ENCODE results near the gene DST.
"Not testable (repeated sequence)": the region's sequence is repeated elsewhere in the genome, so short reads cannot be mapped to it uniquely, and the experiment has no call there.

The DST gene

GRCh38 chr6:56661338-56661737, 18.6 kb upstream of the DST start:
- DNase-seq = not testable (repeated sequence)

GRCh38 chr6:56660381-56660730, 17.7 kb upstream of the DST start:
- DNase-seq = no peak

- DNase-seq = no peak
These were observed 17.2 kb upstream of the DST start for GRCh38 chr6:56659721-56660380.

DNA sequence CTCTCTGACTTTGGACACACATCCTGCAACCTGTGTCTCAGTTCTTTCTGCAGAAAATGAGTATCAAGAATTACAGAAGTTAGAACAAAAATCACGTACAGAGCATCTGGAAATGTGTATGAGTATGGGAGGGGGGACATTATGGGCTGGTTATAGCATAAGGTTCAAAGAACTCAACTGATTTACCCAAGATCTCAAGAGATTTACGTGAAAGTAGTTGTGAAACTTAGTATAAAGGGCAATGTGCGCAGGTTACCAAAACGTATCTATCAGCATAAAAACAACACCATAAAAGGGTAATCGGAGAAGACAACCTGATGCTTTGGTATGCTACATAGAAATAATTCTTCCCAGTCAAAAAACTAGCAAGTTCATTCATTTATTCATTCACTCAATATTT, 15.6 kb upstream of the DST start:
- no peak for DNase-seq

GRCh38 chr6:56657354-56657753, 14.7 kb upstream of the DST start:
- DNase-seq = no peak

DNA sequence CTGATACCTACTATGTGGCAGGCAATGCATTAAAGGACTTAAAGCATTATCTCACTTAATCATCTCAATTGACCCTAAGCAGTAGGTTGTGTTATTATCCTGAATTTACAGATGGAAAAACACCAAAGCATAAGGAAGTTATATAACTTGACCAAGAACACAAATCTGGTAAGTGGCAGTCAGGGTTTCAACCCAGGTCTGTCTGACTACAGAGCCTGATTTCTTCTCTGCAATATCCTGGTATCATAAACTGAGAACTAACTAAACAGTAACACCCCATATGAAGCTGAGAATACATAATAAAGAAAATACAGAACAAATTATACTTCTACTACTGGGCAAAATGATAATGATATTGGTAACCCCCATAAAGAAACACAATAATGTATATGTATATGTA, 13.8 kb upstream of the DST start:
- DNase-seq = no peak

- no peak for DNase-seq
These were observed 13.3 kb upstream of the DST start for GRCh38 chr6:56655996-56656395.

GRCh38 chr6:56655249-56655648, 12.6 kb upstream of the DST start:
- DNase-seq = no peak

GRCh38 chr6:56652994-56653393, 10.3 kb upstream of the DST start:
- no peak for DNase-seq

- DNase-seq = no peak
These were observed 9.5 kb upstream of the DST start for GRCh38 chr6:56652231-56652630.

- no peak for DNase-seq
These were observed 7.5 kb upstream of the DST start for GRCh38 chr6:56650191-56650590.

DNA sequence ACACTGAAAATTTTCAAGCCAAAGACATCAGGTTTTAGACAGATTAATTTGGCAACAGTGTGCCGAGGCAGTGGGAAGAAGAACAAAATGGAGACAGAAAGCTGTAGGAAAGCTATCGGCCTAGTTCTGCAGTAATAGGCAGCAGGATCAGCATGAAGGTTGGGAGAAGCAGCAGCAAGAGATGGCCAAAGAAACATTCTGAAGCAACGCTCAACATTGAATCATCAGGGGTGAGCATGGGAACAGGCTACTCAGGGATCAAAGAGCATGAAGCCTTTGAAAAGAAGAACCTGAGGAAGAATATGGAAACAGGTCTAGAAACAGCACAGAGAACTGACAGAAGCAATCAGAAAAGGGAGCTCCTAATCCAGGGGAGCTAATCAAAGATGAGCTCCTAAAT, 7.1 kb upstream of the DST start:
- DNase-seq = no peak

- DNase-seq = no peak
These were observed 6.5 kb upstream of the DST start for GRCh38 chr6:56649053-56649769.

- peak; percentile 24 for DNase-seq
These were observed 4.6 kb upstream of the DST start for GRCh38 chr6:56647172-56647762.

DNA sequence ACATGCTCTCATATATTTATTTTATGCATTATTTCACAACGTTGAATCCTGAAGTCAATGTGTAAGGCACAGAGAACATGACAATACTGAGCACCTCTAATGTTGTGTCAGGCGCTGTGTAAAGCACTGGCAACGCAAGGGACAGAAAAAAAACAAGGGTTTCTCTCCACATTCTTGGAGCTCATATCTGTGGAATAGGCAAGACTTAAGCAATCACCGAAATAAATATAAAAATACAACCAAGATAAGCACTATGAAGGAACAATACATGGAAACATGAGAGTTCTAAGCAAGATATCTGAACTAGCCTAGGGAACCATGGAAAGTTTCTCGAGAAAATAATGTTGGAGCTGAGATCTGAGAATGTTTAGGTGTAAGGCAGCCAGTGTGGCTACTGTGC, 1.7 kb upstream of the DST start:
- DNase-seq = no peak

- DNase-seq = no peak
These were observed 845 bp upstream of the DST start for GRCh38 chr6:56643379-56644089.

- DNase-seq = no peak
These were observed 2.3 kb downstream of the DST start for GRCh38 chr6:56640374-56640773.

GRCh38 chr6:56638760-56639159, 3.9 kb downstream of the DST start:
- DNase-seq = no peak

DNA sequence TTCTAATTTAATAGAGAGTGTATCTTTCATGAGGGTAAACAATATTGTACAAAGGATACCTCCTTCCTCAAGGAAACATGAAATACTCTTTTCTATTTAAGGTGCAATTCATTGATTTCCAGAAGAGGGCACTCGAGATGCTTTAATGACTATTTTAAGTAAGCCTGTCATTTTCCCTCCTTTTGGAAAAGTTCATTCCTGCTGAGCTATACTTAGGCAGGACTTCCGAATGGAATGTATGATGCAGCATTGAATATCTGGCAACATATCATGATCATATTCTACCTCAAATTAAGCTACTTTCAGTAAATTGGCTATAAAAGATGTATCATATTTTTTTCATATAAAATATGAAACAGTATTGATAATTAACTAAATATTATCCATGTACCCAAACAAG, 5.0 kb downstream of the DST start:
- no peak for DNase-seq

DNA sequence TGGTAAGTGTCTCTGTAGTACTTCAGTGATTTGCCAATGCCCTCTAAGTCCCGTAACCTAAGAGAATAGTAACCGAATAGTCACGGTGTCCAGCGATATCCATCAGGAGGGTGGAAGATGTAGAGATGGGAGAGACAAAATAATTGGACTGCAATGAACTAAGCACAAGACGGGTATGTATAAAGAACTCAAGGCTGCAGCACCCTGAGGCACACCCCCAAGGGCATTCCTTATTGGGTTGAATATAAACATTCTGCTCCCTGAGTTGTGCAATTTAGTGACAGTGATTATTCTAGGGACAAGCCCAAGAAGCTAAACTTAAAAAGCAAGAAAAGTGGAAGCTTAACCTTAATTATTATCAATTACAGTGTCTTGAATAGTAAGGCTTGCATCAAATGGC, 14.6 kb downstream of the DST start:
- no peak for DNase-seq

DNA sequence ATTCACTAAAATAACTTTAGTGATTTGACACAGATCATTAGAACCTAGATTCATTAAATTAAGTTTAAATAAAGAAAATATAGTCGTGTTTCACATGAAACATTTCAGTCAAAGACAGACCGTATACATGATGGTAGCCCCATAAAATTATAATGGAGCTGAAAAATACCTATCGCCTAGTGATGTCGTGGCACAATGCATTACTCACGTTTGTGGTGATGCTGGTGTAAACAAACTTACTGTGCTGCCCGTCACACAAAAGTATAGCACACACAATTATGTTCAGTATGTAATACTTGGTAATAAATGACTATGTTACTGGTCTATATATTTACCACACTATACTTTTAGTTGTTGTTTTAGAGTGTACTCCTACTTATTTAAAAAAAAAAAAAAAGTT, 17.3 kb downstream of the DST start:
- DNase-seq = no peak

DNA sequence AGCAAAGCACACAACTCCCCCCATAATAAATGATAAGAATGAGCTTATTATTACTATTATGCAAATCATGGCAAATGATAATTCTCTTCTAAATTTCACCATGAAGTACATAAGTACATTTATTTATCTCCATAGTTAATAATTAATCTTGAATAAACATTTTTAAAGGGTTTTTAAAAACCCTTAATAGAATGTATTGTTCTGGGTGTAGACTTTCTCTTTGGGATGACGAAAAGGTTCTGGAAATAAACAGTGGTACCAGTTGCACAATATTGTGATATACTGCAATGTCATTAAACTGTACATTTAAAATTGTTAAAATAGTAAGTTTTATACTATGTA, 18.0 kb downstream of the DST start:
- no peak for DNase-seq

- DNase-seq = no peak
These were observed 18.5 kb downstream of the DST start for GRCh38 chr6:56624046-56624727.
